HEK293 (cell line): Measurements from ENCODE around the gene NCAN.

Source experiments
- CTCF ChIA-PET: fragments of 350-600 bp; formaldehyde crosslinking; extraction: SDS; loops from one replicate; lab custom pipeline; 2021; ENCODE audit warnings: antibody characterized with exemption; lab: Yijun Ruan, JAX
- POLR2A ChIA-PET: fragments of 300-600 bp; formaldehyde crosslinking; extraction: SDS; loops from one replicate; lab custom pipeline; 2020; ENCODE audit warnings: antibody characterized with exemption, inconsistent platforms; lab: Yijun Ruan, JAX
- H3K27ac ChIP-seq: fragments of 200-500 bp; sonication (Bioruptor generic); 2 replicates; pipeline ENCODE4 v1.5.1; 2014; ENCODE audit warnings: low read depth, low read length, control low read depth, inconsistent platforms; ENCODE audit errors: extremely low read depth
- H3K36me3 ChIP-seq, 2 experiments: fragments of 200-500 bp in 1 of 2; sonication (Bioruptor generic) in 1 of 2; 1 replicate in 1 of 2; 2 replicates in 1 of 2; pipeline ENCODE4 v1.5.1; 2014 to 2017; ENCODE audit warnings: inconsistent platforms in 2 of 2, low read length in 2 of 2; ENCODE audit not compliant: control insufficient read depth in 2 of 2, insufficient read depth in 1 of 2
- H3K4me1 ChIP-seq: fragments of 200-500 bp; sonication (Bioruptor generic); 2 replicates; pipeline ENCODE4 v1.5.1; 2014; ENCODE audit warnings: mild to moderate bottlenecking, low read length, inconsistent platforms; ENCODE audit not compliant: control insufficient read depth, insufficient read depth
- H3K4me3 ChIP-seq: 2 replicates; pipeline ENCODE4 v1.5.1; 2011; ENCODE audit warnings: low read depth, mild to moderate bottlenecking, control low read depth, low read length, moderate library complexity
- H3K9me3 ChIP-seq: fragments of 200-500 bp; sonication (Bioruptor generic); 2 replicates; pipeline ENCODE4 v1.5.1; 2014; ENCODE audit warnings: low read depth, low read length, inconsistent platforms; ENCODE audit not compliant: control insufficient read depth, insufficient read depth
- AEBP2 ChIP-seq: fragments of 450-650 bp; formaldehyde crosslinking; IDR thresholded peaks from 2 replicates; pipeline ENCODE4 v1.5.1; 2016; ENCODE audit warnings: missing biosample characterization, missing genetic modification characterization, borderline replicate concordance
- EGR2 ChIP-seq: fragments of 450-650 bp; formaldehyde crosslinking; IDR thresholded peaks from 2 replicates; pipeline ENCODE4 v1.5.1; 2016; ENCODE audit warnings: low read depth, missing biosample characterization, missing genetic modification characterization
- HOXA7 ChIP-seq: sonication (generic); formaldehyde crosslinking; IDR thresholded peaks from 2 replicates; pipeline ENCODE4 v1.8.1; 2022; ENCODE audit warnings: missing genetic modification reagents, borderline replicate concordance
- HOXC10 ChIP-seq: sonication (generic); formaldehyde crosslinking; IDR thresholded peaks from 2 replicates; pipeline ENCODE4 v1.8.1; 2023; ENCODE audit warnings: mild to moderate bottlenecking, missing genetic modification reagents
- KLF1 ChIP-seq: fragments of 450-650 bp; formaldehyde crosslinking; IDR thresholded peaks from 2 replicates; pipeline ENCODE4 v1.5.1; 2016; ENCODE audit warnings: missing biosample characterization, missing genetic modification characterization
- PRDM1 ChIP-seq: fragments of 450-650 bp; formaldehyde crosslinking; IDR thresholded peaks from 2 replicates; pipeline ENCODE4; 2016; ENCODE audit warnings: missing biosample characterization, missing genetic modification characterization
- PRDM10 ChIP-seq: fragments of 450-650 bp; formaldehyde crosslinking; IDR thresholded peaks from 2 replicates; pipeline ENCODE4 v1.5.1; 2016; ENCODE audit warnings: missing biosample characterization, missing genetic modification characterization
- SCRT2 ChIP-seq: fragments of 450-650 bp; formaldehyde crosslinking; IDR thresholded peaks from 2 replicates; pipeline ENCODE4 v1.5.1; 2016; ENCODE audit warnings: missing biosample characterization, missing genetic modification characterization
- ZBTB20 ChIP-seq: fragments of 450-650 bp; formaldehyde crosslinking; IDR thresholded peaks from 2 replicates; pipeline ENCODE4 v1.5.1; 2016; ENCODE audit warnings: missing biosample characterization, missing genetic modification characterization
- ZBTB26 ChIP-seq: fragments of 450-650 bp; formaldehyde crosslinking; optimal IDR thresholded peaks from 2 replicates; pipeline ENCODE3; 2016; ENCODE audit warnings: missing biosample characterization, mild to moderate bottlenecking, missing genetic modification characterization
- ZBTB48 ChIP-seq: fragments of 450-650 bp; formaldehyde crosslinking; IDR thresholded peaks from 2 replicates; pipeline ENCODE4 v1.5.1; 2016; ENCODE audit warnings: missing biosample characterization, missing genetic modification characterization
- ZBTB7A ChIP-seq: fragments of 450-650 bp; formaldehyde crosslinking; IDR thresholded peaks from 2 replicates; pipeline ENCODE4 v1.5.1; 2016; ENCODE audit warnings: low read depth, missing biosample characterization, missing genetic modification characterization
- ZFHX2 ChIP-seq: fragments of 450-650 bp; formaldehyde crosslinking; conservative IDR thresholded peaks from 2 replicates; pipeline ENCODE4 v1.5.1; 2016; ENCODE audit warnings: missing biosample characterization, missing genetic modification characterization
- ZFP3 ChIP-seq: fragments of 450-650 bp; formaldehyde crosslinking; IDR thresholded peaks from 2 replicates; pipeline ENCODE4 v1.5.1; 2016; ENCODE audit warnings: low read depth, missing biosample characterization, missing genetic modification characterization
- ZNF112 ChIP-seq: fragments of 450-650 bp; formaldehyde crosslinking; IDR thresholded peaks from 2 replicates; pipeline ENCODE4 v1.5.0; 2017; ENCODE audit warnings: missing biosample characterization, missing genetic modification characterization
- ZNF133 ChIP-seq: fragments of 450-650 bp; formaldehyde crosslinking; IDR thresholded peaks from 2 replicates; pipeline ENCODE4 v1.5.1; 2016; ENCODE audit warnings: missing biosample characterization, missing genetic modification characterization
- ZNF223 ChIP-seq: fragments of 450-650 bp; formaldehyde crosslinking; IDR thresholded peaks from 2 replicates; pipeline ENCODE4 v1.5.1; 2016; ENCODE audit warnings: missing biosample characterization, missing genetic modification characterization
- ZNF341 ChIP-seq: fragments of 450-650 bp; formaldehyde crosslinking; IDR thresholded peaks from 2 replicates; pipeline ENCODE4; 2016; ENCODE audit warnings: low read depth, missing biosample characterization, missing genetic modification characterization
- ZNF350 ChIP-seq: fragments of 450-650 bp; formaldehyde crosslinking; IDR thresholded peaks from 2 replicates; pipeline ENCODE4 v1.5.0; 2017; ENCODE audit warnings: missing biosample characterization, mild to moderate bottlenecking, missing genetic modification characterization
- ZNF449 ChIP-seq: fragments of 450-650 bp; formaldehyde crosslinking; IDR thresholded peaks from 2 replicates; pipeline ENCODE4 v1.5.1; 2017; ENCODE audit warnings: missing biosample characterization, mild to moderate bottlenecking, missing genetic modification characterization, moderate library complexity
- ZNF677 ChIP-seq: fragments of 450-650 bp; IDR thresholded peaks from 2 replicates; pipeline ENCODE4 v1.5.0; 2018; ENCODE audit warnings: missing biosample characterization, mild to moderate bottlenecking, missing genetic modification characterization, moderate library complexity
- ZNF704 ChIP-seq: fragments of 450-650 bp; formaldehyde crosslinking; IDR thresholded peaks from 2 replicates; pipeline ENCODE4 v1.5.1; 2016; ENCODE audit warnings: missing biosample characterization, missing genetic modification characterization
- ZNF76 ChIP-seq: fragments of 450-650 bp; formaldehyde crosslinking; IDR thresholded peaks from 2 replicates; pipeline ENCODE4; 2016; ENCODE audit warnings: low read depth, missing biosample characterization, missing genetic modification characterization, borderline replicate concordance

Gene NCAN

GRCh38 chr19:19214159-19214490, 2.4 kb downstream of the NCAN start:
- TF ChIP-seq ZBTB7A (tag by site-specific recombination) = no peak
- no peak for TF ChIP-seq HOXC10 (CRISPR knock-in tag)
- TF ChIP-seq ZFHX2 (tag by site-specific recombination) = peak; percentile 62
- TF ChIP-seq ZNF133 (tag by site-specific recombination) = no peak
- no peak for TF ChIP-seq ZFP3 (tag by site-specific recombination)
- TF ChIP-seq ZNF677 = no peak
- no peak for TF ChIP-seq PRDM1 (tag by site-specific recombination)
- no peak for TF ChIP-seq ZNF76 (tag by site-specific recombination)
- no peak for TF ChIP-seq ZNF350 (tag by site-specific recombination)
- TF ChIP-seq PRDM10 (tag by site-specific recombination) = no peak
- TF ChIP-seq ZNF449 = no peak
- no peak for TF ChIP-seq ZNF704 (tag by site-specific recombination)
- peak; percentile 64 for TF ChIP-seq EGR2
- TF ChIP-seq ZNF341 (tag by site-specific recombination) = no peak
- TF ChIP-seq AEBP2 (tag by site-specific recombination) = no peak
- no peak for TF ChIP-seq HOXA7 (CRISPR knock-in tag)
- TF ChIP-seq KLF1 (tag by site-specific recombination) = peak; percentile 59
- no peak for TF ChIP-seq SCRT2 (tag by site-specific recombination)
- TF ChIP-seq ZNF223 (tag by site-specific recombination) = no peak
- no peak for TF ChIP-seq ZBTB48 (tag by site-specific recombination)
- peak; percentile 59; the same call in 1 of the 2 replicates for TF ChIP-seq ZBTB20 (tag by site-specific recombination)
- TF ChIP-seq ZNF112 (tag by site-specific recombination) = no peak
- TF ChIP-seq ZBTB26 (tag by site-specific recombination) = no peak
- TF ChIP-seq, all 188 proteins: peak for 4

More at GRCh38 chr19:19214159-19214490, 2.4 kb downstream of the NCAN start:
- ChIA-PET CTCF (no interaction called here), POLR2A (interaction anchor here (0.7 kb wide), 1 partner anchor 22 kb away, joined by 3 read pairs; the partner anchor contains the start of genes BORCS8 and RFXANK)
- no peak overlapping the region for H3K4me3 ChIP-seq
- no peaks in the 10 kb centered on the region for H3K36me3 ChIP-seq
- H3K27ac ChIP-seq = no peak overlapping the region
- H3K9me3 ChIP-seq = no peaks in the 10 kb centered on the region
- H3K4me1 ChIP-seq = no peaks in the 10 kb centered on the region
